Activated B cell treated with CpG ODN at 0.5 μM for 24 hours (primary cell): ENCODE measurements around the gene NDUFB10. TPM values are rescaled to one million over a fixed set of nuclear protein-coding genes. Genes with fewer than 3 reads are reported as not detected.

ENCODE experiments used
- ATAC-seq: fragments of 200-7000 bp; cut with Tn5 transposase; one replicate; pipeline ENCODE4 v1.10.0; 2021; ENCODE audit warnings: low read depth, mild to moderate bottlenecking, moderate library complexity
- CTCF ChIA-PET: fragments of 350-600 bp; sonication (Branson Sonifier 250); formaldehyde crosslinking; loops from one replicate; lab custom pipeline; 2021; ENCODE audit warnings: antibody characterized with exemption; lab: Charles Lee
- POLR2A ChIA-PET: fragments of 350-600 bp; sonication (Branson Sonifier 250); formaldehyde crosslinking; loops from one replicate; lab custom pipeline; 2021; ENCODE audit warnings: antibody characterized with exemption; lab: Charles Lee
- DNase-seq: peaks from one replicate; pipeline ENCODE4 v3.0.0; 2022
- H3K27ac Mint-ChIP-seq: one replicate; pipeline ENCODE4 v1.8.0; 2020; ENCODE audit warnings: mixed read lengths
- H3K27me3 Mint-ChIP-seq: one replicate; pipeline ENCODE4 v1.8.0; 2021; ENCODE audit warnings: mixed read lengths
- H3K36me3 Mint-ChIP-seq: one replicate; pipeline ENCODE4 v1.8.0; 2021; ENCODE audit warnings: low read depth, mixed read lengths
- H3K4me1 Mint-ChIP-seq: one replicate; pipeline ENCODE4 v1.8.0; 2021; ENCODE audit warnings: mixed read lengths
- H3K4me3 Mint-ChIP-seq: one replicate; pipeline ENCODE4 v1.8.0; 2020; ENCODE audit warnings: mild to moderate bottlenecking, mixed read lengths
- H3K9me3 Mint-ChIP-seq: one replicate; pipeline ENCODE4 v1.8.0; 2020; ENCODE audit warnings: mixed read lengths
- CTCF ChIP-seq: fragments of 200-600 bp; IDR thresholded peaks from one replicate; pipeline ENCODE4 v1.8.0; 2022; ENCODE audit warnings: antibody characterized with exemption, mild to moderate bottlenecking
- intact Hi-C: fragments of 100-400 bp; cut with micrococcal nuclease; formaldehyde crosslinking; loops from one replicate; pipeline ENCODE4 v1.15.1; 2024
- total RNA-seq: library from RNA; stranded (reverse); gene quantifications from 2 replicates; pipeline ENCODE4 v1.2.3, GENCODE V29; 2022

The NDUFB10 gene
- total RNA-seq, 1 donor from 2014 or later = 77.4 TPM

GRCh38 chr16:2001035-2001434 lies 41.7 kb downstream of the NDUFB10 start:
- Mint-ChIP-seq H3K4me3 (no peak overlapping the region), H3K27ac (no peak overlapping the region), H3K9me3 (no peaks in the 10 kb centered on the region), H3K4me1 (peaks cover 12% of the 10 kb centered on the region), H3K36me3 (peaks cover 52% of the 10 kb centered on the region), H3K27me3 (no peaks in the 10 kb centered on the region)
- TF ChIP-seq CTCF = no peak
- ATAC-seq = no peak
- intact Hi-C loops = loop anchor here (5.0 kb wide), 1 partner anchor 501 kb away; no protein-coding TSS in a partner anchor
- DNase-seq = no peak
- ChIA-PET POLR2A (interaction anchor here (1.2 to 1.5 kb wide), 2 partner anchors 9 to 154 kb away, joined by 3 to 5 read pairs; partner anchors contain the start of gene TRAF7), CTCF (interaction anchor here (1.0 kb wide), 1 partner anchor 138 kb away, joined by 5 read pairs; no protein-coding TSS in a partner anchor)

DNA sequence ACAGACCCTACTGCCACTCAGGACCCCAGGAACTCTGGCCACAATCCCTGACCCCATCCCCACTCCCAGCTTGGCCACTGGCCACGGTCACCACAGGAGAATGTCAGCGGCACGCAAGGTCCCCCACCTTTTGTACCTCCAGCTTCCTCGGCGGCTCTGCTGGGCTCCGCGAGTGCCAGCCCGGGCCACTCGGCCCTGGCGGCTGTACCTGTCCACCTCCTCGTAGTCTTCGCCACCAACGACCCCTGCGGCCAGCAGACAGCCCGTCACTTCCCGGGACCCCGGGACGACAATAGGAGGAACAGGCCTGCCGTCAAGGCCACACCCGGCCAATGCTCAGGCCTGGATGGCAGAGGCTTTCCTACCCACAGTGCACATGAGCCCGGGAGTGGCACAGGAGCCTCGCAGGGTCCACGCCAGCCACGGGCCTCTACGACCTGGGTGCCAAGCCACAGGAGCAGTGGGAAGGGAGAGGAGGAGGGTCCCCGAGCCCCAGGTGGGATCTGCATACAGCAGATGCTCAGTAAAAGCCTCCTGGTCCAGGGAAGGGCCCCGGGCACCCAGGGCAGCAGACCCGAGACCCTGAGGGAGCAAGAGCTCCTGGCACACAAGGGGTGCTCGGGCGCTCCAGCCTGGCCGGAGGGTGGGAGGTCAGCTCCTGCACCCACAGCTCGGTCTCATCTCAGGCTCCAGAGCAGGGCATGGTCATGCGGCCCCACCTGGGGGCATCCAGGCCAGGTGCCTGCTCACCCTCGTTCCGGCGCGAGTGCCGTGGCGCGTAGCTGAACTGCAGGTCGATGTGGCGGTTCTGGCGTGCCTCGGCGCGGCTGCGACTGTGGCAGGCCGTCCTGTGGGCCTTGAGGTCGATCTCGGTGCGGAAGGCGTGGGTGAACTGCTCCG lies 42.4 kb downstream of the NDUFB10 start:
- Mint-ChIP-seq H3K9me3 (no peaks in the 10 kb centered on the region), H3K36me3 (peaks cover 51% of the 10 kb centered on the region), H3K27me3 (no peaks in the 10 kb centered on the region), H3K4me3 (no peak overlapping the region), H3K4me1 (peaks cover 17% of the 10 kb centered on the region), H3K27ac (no peak overlapping the region)
- ChIA-PET POLR2A (interaction anchor here (0.5 to 1.5 kb wide), 3 partner anchors 10 to 224 kb away, joined by 3 to 10 read pairs (median 5); partner anchors contain the start of gene TRAF7), CTCF (interaction anchor here (3.0 kb wide), 1 partner anchor 139 kb away, joined by 25 read pairs; no protein-coding TSS in a partner anchor)
- intact Hi-C loops = loop anchor here (5.0 kb wide), 1 partner anchor 501 kb away; no protein-coding TSS in a partner anchor
- no peak for ATAC-seq
- no peak for TF ChIP-seq CTCF
- no peak for DNase-seq

GRCh38 chr16:2002406-2003230 lies 43.3 kb downstream of the NDUFB10 start:
- Mint-ChIP-seq H3K36me3 (peaks cover 45% of the 10 kb centered on the region), H3K27ac (no peak overlapping the region), H3K27me3 (no peaks in the 10 kb centered on the region), H3K4me1 (peaks cover 24% of the 10 kb centered on the region), H3K9me3 (no peaks in the 10 kb centered on the region), H3K4me3 (no peak overlapping the region)
- ATAC-seq = no peak
- no peak for DNase-seq
- ChIA-PET CTCF (interaction anchor here (1.1 to 3.0 kb wide), 3 partner anchors 138 to 152 kb away, joined by 3 to 25 read pairs (median 14); partner anchors contain the start of gene TRAF7), POLR2A (interaction anchor here (0.6 to 3.3 kb wide), 5 partner anchors 38 to 707 kb away, joined by 3 to 36 read pairs (median 4); partner anchors contain the start of genes NTHL1, RPS2, TRAF7 and TSC2)
- no peak for TF ChIP-seq CTCF
- intact Hi-C loops = loop anchor here (5.0 kb wide), 1 partner anchor 500 kb away; no protein-coding TSS in a partner anchor

DNA sequence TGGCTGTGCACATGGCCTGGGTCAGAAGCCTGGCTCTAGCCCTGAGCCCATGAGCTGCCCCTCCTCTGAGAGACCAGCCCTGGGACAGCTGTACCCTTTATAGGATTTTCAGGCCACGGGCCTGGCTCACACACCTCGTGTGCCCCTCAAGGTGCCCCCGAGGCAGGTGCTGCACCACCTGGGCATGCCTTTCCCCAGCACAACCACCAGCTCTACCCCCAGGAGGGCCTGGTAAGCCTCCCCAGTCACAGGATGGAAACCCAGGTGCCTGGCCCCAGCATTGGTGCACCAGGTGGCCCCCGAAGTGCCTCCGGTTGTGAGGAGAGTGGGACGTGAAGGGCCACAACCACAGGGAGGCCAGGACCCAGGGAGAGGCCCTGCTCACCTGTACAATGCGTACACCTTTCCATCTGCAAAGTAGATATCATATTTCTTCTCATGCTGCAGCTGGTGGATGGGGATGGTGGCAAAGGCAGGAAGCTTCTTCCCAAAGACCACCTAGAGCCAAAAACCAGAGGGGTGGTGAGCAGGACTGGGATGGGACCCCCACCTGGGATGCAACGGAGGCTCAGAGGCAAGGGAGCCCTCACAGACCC lies 44.0 kb downstream of the NDUFB10 start:
- DNase-seq (no peak), ATAC-seq (no peak)
- Mint-ChIP-seq H3K9me3 (no peaks in the 10 kb centered on the region), H3K4me3 (no peak overlapping the region), H3K4me1 (peaks cover 31% of the 10 kb centered on the region), H3K36me3 (peaks cover 41% of the 10 kb centered on the region), H3K27ac (no peak overlapping the region), H3K27me3 (no peaks in the 10 kb centered on the region)
- TF ChIP-seq CTCF = no peak
- ChIA-PET POLR2A (interaction anchor here (0.6 to 3.3 kb wide), 7 partner anchors 12 to 707 kb away, joined by 3 to 36 read pairs (median 5); partner anchors contain the start of genes NOXO1, NTHL1, RPS2 and TRAF7), CTCF (interaction anchor here (0.6 to 3.0 kb wide), 12 partner anchors 10 to 483 kb away, joined by 3 to 25 read pairs (median 4); partner anchors contain the start of genes NPW, NTHL1, TRAF7 and TSC2)
- intact Hi-C loops = loop anchor here (5.0 kb wide), 1 partner anchor 499 kb away; no protein-coding TSS in a partner anchor
